D341Med (cell line): ENCODE measurements around the gene FAM185A.
A peak's percentile ranks its signal among the peaks of the same experiment; 100 is the strongest.
"Not testable (repeated sequence)": the region's sequence is repeated elsewhere in the genome, so short reads cannot be mapped to it uniquely, and the experiment has no call there.

Source experiments
- DNase-seq: peaks from one replicate; pipeline ENCODE4 v3.0.0; 2012; ENCODE audit warnings: low spot score

Gene FAM185A

DNA sequence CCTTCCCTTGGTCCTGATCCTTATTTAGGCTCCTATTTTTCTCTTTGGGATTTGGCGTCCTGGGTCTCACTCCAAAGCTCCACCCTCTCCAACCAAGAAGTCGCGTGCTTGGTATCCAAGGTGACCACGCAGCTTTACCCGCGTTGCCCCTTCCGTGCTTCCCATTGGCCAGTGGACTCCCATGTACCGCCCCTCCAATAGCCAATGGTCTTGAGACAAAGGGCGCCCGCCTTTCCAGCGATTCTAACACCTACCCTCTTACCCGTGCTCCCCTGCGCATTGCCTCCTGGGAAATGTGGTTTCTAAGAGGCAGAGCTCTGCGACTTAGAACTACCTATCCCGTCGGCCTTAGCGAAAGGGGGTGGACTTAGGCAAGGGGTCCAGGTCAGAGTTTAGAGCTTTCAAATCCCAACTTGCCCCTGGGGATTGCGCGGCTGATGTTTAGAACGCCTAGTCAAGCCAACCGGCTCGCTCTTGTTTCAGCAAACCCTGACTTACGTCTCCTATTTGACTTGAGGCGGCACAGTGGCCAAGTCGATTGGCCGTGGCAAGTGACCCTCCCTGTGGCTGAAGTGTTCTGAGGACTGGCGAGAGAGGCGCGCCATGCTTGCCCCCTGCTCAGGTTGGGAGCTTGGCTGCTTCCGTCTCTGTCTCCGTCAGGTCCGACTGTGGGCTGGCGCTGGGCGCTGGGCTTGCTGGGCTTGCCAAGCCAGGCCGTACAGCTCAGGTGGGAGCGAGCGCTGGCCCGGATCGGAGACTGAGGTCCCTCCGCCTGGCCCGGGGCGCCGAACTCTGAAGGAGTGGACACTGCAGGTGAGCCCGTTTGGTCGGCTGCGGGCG is at the start of gene FAM185A:
Gene FAM185A (plus strand): TSS at position 395 of the 840 bp plus-strand sequence. CDS start 209 bp downstream, at position 604.
- peak; percentile 91 for DNase-seq

DNA sequence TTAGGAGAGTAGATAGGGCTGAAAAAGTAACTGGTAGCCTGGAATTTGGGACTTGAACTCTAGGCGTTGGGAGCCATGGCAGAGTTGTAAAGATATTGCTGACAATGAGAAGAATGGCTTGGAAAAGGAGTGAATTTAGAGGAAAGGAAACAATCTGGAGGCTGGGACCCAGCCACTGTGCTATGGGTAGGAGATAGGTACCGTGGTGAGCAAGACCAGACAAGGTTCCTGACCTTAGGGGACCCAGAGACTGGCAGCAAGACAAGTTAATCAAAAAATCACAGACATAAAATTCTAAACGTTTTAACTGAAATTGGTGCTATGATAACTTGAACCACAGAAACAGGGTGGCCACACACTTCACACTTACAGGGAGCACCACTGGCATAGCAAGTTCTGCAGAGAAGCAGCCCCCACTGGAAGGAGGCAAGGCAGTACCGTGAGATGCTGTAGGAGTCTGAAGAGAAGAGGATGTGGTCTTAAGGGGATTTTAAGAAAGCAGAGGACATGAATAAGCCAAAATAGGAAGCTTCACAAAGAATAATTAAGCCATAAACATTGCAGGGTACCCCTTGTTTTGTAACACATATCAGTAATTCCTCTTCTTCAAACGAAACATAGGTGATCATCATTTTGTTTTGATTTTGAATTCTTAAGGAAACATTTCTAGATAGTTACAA is 35.6 kb upstream of the FAM185A start:
- DNase-seq: not testable (repeated sequence)

DNA sequence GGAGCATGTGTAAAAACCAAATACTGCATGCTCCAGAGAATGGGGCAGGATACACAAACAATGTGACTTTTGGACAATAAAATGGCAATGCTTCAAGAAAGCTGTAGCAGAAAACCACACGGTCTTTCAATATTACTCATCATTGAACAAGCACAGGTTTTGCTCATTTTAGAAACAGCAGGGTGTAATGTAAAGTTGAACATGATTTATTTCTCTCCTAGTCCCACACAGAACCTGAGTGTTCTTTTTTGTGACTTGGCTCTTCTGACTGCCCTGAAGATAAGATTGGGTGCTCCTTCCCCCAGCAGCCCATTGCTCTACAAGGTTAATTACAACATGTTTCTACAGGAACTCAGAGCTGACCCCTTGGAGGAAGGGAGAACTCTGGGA is 35.1 kb upstream of the FAM185A start:
- DNase-seq: not testable (repeated sequence)

DNA sequence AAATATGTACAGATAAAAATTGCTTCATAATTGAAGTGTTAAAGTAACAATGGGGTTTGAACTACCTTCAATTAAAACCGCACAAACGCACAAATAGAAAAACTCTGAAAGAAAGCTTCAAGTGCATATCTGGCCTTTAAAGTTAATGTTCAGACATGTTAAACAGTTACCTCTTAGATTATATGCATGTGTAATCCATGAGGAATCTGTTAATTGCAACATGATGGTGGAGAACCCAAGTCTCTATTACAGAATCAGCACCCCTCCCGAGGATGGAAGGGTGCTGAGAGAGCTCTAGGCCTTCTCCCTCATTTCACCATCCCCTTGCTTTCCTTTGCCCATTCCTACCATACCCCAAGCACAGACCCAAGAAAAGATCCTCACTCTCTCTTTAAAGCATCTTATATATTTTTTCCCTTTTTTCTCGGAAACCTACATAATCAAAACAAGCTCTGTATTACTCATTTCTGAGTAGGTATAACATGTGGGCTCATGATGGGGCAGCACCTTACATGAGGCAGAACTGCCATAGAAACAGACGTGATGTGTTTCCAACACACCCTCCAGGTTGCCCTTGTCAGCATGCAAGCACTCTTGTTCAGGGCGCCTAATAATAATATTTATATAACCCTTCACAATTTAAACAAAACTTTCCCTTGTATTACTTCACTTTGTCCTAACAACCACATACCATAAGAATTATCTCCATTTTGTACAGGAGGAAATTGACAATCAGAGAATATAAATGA is 33.9 kb upstream of the FAM185A start:
- not testable (repeated sequence) for DNase-seq

DNA sequence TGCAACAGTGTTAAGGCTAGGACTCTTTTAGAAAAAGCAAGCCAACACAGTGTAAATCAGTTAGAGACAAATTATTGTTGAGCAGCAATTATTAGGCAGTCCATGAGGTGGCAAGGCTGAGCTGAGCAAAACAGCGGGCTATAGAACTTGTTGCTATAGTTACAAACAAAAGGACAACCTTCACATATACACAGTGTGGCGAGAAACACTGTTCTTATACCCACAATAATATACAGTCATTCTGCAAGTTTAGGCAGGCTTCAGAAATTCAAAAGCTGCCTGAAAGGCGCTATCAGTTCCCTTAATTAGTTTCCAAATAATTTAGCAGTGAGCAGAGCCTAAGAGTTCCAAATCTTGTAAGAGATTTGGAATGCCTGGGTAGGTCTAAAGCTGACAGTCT is 33.1 kb upstream of the FAM185A start:
- DNase-seq: not testable (repeated sequence)

DNA sequence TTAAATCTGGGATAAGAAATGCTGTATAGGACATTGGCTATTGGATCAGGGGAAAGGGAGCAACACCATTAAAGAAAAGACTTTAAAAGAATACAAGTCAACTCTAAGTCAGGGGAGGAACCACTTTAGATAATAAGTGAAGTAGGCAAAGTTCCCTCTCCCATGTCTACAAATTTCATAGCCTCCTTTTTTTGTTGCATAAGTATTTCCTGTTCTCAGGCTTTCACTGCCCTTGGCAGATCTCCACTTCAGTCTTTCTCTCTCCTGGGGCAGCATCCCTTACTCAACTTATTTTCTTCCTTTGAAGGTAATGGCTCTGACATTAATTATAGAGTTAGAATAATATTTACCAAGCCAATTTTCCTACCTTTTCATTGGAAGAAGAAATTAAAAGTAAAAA is 30.3 kb upstream of the FAM185A start:
- DNase-seq: not testable (repeated sequence)

DNA sequence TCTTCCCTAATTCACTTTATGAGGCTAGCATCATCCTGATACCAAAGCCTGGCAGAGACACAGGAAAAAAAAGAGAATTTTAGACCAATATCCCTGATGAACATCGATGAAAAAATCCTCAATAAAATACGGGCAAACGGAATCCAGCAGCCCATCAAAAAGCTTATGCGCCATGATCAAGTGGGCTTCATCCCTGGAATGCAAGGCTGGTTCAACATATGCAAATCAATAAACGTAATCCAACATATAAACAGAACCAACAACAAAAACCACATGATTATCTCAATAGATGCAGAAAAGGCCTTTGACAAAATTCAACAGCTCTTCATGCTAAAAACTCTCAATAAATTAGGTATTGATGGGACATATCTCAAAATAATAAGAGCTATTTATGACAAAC is 22.6 kb upstream of the FAM185A start:
- DNase-seq: not testable (repeated sequence)

DNA sequence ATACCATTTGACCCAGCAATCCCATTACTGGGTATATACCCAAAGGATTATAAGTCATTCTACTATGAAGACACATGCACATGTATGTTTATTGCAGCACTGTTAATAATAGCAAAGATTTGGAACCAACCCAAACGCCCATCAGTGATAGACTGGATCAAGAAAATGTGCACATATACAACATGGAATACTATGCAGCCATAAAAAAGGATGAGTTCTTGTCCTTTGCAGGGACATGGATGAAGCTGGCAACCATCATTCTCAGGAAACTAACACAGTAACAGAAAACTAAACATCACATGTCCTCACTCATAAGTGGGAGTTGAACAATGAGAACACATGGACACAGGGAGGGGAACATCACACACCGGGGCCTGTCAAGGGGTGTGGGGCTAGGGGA is 19.1 kb upstream of the FAM185A start:
- DNase-seq: not testable (repeated sequence)

DNA sequence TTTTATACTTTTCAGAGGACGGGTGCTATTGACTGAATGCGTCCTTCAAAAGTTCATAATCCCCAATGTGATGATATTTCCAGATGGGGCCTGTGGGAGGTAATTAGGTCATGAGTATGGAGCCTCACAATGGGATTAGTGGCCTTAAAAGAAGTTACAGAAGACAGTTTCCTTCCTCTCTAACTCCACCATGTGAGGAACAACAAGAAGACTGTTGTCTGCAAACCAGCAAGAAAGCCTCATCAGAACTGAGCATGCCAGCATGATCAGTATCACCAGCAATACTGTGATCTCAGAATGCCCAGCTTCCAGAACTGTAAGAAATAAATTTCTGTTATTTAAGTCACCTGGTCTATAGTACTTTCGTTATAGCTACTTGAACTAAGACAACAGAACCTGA is 18.4 kb upstream of the FAM185A start:
- DNase-seq: not testable (repeated sequence)

DNA sequence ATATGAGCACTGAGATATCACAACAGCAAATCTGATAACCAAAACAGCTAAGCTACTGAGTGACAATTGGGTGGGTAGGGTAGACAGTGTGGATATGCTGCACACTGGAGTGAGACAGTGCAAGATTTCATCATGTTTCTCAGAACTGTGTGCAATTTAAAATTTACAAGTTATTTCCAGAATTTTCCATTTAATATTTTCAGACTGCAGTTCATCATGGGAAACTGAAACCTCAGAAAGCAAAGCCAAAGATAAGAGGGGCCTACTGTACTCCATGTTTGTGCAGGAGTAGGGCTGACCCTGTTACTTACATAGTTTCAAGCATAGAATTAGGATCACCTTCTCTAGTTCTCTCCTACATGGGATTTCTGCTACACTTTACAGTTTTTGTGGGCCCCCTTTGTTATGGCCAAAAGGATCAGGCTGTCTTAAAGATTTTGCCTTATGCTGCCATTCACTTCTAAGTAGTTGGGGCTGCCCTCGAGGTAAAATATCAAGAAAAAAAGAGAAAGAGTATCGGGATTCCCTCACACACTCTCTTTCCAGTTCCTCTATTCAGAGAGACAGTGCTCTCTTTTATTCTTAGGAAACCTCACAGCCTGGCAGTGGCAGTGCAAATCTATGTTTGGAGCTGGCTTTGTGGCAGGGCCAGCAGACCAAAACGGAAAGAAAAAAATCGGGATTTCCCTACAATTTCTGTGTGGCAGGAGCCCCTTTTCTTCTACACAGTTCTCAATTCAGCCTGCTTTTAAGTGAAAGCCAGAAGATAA is 6.6 kb upstream of the FAM185A start:
- DNase-seq: not testable (repeated sequence)

DNA sequence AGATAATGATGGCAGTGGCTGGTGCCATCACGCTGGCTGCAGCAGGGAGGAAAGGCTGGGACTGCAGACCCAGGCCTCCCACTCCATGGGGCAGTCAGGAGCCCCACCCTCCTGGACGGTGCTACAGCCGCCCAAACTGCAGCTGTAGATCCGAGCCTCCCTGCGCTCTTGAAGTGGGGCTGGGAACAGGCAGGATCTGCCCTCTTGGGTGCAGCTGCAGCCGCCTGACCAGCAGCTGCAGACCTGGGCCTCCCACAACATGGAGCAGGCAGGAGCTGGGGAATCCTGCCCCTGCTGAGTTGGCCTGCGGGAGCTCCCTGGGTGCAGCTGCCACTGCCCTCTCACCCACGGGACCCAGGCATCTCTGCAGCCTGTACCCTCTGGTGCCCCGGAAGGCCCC is 4.9 kb upstream of the FAM185A start:
- not testable (repeated sequence) for DNase-seq

DNA sequence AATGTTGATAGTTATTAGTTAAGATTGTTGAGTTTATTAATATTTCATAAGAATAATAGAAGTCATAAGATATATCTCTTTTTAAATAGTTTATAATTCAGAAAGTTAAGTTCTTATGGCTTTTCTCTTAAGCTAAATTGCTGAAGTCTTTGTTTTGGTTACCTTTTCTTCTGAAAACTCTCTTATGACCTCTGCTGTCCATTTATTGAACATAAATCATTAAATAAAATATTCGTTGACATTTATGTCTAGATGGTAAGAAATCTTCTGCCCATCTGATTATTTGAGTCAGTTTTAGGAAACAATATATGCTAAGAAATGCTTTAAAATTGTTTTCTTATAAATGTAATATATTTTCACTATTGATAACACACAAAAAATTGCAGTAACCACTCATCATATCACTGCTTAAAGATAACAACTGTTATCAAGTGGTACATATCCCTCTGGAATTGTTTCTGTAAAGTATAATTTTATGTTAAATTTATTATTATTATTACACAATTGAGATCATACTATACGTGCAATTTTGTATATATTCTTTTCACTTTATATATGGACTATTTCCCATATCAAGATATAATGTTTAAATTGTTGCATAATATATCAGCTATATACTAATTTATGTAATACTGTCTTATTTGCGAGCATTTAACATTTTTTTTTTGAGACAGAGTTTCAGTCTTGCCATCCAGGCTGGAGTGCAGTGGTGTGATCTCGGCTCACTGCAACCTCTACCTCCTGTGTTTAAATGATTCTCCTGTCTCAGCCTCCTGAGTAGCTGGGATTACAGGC is 3.1 kb upstream of the FAM185A start:
- DNase-seq: not testable (repeated sequence)

DNA sequence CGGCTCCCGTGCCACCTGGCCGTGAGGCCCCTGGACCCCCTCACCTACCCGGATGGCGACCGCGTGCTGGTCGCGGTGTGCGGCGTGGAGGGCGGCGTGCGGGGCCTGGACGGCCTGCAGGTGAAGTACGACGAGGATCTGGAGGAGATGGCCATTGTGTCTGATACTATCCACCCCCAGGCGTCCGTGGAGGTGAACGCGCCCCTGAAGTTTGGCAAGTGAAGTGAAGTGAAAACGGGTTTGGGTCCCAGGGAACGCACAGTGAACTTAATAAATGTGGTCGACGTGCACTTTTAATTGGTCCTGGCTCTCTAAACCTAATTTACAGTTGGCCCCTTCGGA is 617 bp downstream of the FAM185A start:
- not testable (repeated sequence) for DNase-seq

DNA sequence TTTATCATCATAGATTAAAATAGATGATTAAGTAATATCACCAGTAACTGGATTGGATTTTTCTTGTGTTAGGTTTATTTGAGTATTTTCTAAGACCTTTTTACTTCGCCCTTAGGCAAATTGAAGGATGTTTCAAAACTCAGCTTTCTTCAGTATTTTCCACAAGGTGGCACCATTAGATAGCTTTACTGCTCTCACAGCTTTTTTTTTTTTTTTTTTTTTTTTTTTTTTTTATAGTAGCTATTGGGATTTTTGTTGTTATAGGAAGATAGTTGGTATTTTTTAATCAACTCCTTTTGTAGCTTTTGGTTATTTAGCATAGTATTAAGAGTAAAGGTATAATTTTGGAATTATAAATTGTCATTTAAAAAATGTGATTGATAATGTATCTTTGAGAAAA is 9.4 kb downstream of the FAM185A start:
- DNase-seq: not testable (repeated sequence)

DNA sequence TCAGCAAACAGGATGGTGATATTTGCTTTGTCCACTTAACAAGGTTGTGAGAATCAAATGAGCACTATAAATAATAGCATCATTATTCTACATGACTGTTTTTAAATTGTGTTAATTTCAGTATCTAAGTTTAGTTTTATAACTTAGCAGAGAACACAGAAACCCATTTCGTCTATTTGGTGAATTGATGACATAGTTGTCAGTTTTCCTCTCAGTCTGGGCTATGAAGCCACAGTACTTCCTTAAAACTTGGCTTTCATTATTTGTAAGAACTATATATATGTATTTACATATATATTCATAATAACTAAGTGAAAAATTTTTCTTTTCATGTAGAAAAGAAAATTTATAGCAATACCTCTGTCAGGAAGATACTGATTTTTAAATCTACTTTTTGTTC is 11.1 kb downstream of the FAM185A start:
- DNase-seq: not testable (repeated sequence)

DNA sequence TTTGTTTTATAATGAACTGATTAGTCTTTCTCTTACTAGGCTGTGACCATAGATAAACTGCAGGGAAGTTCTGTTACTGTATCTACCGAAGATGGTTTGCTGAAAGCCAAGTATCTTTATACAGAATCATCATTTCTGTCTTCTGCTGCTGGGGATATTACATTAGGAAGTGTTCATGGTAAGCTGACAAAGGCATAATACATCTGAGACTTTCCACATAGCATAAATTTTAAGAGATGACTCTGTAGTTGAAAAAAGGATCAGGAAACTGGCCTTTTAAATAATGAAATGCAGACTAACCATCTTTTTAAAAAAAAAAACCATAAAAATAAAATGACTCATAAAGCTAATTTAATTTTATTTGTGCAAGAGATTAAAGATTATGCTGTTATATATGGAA is 12.4 kb downstream of the FAM185A start:
- DNase-seq: not testable (repeated sequence)

DNA sequence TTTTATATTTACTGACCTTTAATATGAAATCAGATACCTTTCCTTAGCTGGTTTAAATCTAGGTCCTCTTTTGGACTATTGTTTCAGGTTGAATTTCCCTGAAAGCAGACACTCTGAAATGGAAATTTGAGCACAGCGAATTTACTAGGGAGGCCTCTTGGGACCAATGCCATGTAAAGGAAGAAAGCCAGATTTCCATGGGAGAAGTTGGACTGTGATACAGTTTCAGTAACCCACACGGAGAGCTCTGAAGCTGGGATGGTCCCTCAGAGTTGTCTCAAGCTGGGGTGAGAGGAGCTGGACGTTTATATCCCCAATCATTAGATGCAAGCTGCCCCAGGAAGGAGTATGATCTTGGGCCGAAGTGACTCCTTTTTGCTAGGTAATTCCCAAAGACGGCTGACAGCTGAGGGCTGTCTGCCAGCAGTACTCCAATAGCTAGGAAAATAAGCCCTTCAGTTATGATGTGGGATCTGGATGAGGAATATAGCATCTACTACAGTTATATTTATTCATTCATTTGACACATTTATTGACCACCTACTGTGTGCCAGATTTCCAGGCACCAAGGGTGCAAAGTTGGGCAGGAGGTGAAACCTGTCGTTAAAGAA is 14.6 kb downstream of the FAM185A start:
- not testable (repeated sequence) for DNase-seq

DNA sequence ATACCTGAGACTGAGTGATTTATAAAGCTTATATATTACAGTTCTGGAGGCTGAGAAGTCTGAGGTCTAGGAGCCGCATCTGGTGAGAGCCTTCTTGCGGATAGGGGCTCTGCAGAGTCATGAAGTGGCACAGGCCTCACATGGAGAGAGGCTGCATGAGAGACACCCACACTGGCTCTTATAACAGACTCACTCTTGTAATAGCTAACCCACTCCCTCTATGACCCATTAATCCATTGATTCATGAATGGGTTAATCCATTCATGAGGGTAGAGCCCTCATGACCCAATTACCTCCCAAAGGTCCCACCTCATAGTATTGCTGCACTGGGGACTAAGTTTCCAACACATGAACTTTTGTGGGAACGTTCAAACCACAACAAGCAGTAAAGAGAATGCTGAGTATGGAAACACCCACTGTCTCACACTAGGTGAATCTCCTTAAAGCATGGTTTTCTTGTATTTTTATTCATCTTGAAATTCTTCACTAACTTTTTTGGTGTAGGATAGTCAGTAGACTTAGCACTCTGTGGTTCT is 20.9 kb downstream of the FAM185A start:
- not testable (repeated sequence) for DNase-seq

DNA sequence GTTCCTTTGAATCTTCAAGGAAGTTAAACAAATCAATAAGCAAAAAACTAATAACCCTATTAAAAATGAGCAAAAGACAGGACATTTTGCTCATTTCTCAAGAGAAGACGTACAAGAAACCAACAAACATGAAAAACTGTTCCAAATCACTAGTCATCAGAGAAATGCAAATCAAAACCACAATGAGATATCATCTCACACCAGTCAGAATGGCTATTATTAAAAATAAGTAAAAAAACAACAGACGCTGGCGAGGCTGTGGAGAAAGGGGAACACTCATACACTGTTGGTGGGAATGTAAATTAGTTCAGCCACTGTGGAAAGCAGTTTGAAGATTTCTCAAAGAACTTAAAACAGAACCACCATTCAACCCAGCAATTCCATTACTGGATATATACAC is 21.7 kb downstream of the FAM185A start:
- not testable (repeated sequence) for DNase-seq

DNA sequence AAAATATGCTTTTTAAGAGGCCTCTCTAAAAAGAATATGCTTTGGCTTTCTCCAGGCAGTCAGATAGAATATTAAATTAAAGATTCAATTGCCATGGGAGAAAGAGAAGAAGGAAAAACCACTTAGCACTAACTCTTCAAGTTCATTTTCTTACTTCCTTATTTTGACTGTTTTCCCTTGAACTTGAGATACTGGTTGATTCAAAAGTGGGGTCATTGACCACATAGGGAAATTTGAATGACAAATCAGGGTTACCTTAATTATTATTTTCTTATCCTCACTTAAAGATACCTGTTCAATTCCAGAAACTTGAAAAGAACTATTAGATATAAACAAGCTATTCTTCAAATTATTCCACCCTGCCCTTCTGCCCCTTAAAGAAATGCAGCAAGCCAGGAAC is 27.4 kb downstream of the FAM185A start:
- DNase-seq: not testable (repeated sequence)
